Measurements from ENCODE around the gene UGT1A10. TPM values are rescaled to one million over a fixed set of nuclear protein-coding genes. Genes with fewer than 3 reads are reported as not detected.

Gene UGT1A10
- total RNA-seq, result not detected in 2 replicates

DNA sequence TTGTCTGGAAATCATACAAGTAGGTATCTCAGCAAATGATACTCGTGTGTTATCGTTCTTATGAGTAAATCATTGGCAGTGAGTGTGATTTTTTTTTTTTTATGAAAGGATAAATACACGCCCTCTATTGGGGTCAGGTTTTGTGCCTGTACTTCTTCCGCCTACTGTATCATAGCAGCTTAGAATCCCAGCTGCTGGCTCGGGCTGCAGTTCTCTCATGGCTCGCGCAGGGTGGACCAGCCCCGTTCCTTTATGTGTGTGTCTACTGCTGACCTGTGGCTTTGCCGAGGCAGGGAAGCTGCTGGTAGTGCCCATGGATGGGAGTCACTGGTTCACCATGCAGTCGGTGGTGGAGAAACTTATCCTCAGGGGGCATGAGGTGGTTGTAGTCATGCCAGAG, at the start of gene UGT1A10:
TSS of gene UGT1A10 (plus strand) at position 143 of the 400 bp plus-strand sequence. CDS start at position 218, 75 bp downstream.

DNA sequence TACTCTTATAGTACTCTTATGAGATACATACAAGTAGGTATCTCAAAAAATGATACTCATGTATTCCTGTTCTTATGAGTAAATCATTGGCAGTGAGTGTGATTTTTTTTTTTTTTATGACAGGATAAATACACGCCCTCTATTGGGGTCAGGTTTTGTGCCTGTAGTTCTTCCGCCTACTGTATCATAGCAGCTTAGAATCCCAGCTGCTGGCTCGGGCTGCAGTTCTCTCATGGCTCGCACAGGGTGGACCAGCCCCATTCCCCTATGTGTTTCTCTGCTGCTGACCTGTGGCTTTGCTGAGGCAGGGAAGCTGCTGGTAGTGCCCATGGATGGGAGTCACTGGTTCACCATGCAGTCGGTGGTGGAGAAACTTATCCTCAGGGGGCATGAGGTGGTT, 18.8 kb upstream of the UGT1A10 start, which contains the start of gene UGT1A8:
TSS of gene UGT1A8 (plus strand) at position 158 of the 400 bp plus-strand sequence. CDS start at position 233, 75 bp downstream.

DNA sequence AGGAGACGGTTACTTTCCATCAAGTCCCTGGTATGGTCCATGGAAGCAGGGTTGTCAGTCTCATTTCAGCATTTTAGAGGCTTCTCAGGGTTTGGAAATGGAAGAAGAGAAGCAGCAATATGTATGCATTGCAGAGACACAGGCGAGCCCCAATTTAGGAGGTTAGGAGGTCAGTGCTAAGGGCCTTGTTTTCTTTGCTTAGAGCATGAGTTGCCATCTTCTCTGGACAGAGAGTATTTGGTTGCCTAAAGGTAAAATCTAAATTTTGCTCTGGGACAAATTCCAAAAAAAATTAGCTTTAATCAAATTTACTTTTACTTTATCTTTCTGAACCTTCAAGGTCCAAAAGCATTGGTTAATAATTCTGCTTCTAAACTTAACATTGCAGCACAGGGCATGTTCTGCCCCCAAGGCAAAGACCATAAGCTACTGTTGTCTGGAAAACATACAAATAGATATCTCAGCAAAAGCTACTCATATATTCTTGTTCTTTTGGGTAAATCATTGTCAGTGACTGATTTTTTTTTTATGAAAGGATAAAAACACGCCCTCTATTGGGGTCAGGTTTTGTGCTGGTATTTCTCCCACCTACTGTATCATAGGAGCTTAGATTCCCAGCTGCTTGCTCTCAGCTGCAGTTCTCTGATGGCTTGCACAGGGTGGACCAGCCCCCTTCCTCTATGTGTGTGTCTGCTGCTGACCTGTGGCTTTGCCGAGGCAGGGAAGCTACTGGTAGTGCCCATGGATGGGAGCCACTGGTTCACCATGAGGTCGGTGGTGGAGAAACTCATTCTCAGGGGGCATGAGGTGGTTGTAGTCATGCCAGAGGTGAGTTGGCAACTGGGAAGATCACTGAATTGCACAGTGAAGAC, 35.3 kb downstream of the UGT1A10 start, which contains the start of gene UGT1A9:
TSS of gene UGT1A9 (plus strand) at position 609 of the 872 bp plus-strand sequence. CDS start at position 646, 37 bp downstream.

DNA sequence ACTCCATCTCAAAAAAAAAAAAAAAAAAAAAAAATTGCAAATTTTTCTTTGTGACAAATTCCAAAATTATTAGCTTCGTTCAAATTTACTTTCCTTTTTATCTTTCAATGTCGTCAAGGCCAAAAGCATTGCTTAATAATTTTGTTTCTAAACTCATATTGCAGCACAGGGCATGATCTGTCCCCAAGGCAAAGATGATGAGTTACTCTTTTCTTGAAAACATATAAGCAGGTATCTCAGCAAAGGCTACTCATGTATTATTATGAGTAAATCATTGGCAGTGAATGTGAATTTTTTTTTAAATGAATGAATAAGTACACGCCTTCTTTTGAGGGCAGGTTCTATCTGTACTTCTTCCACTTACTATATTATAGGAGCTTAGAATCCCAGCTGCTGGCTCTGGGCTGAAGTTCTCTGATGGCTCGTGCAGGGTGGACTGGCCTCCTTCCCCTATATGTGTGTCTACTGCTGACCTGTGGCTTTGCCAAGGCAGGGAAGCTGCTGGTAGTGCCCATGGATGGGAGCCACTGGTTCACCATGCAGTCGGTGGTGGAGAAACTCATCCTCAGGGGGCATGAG, 45.4 kb downstream of the UGT1A10 start, which contains the start of gene UGT1A7:
TSS of gene UGT1A7 (plus strand) at position 381 of the 579 bp plus-strand sequence. CDS start at position 418, 37 bp downstream.

DNA sequence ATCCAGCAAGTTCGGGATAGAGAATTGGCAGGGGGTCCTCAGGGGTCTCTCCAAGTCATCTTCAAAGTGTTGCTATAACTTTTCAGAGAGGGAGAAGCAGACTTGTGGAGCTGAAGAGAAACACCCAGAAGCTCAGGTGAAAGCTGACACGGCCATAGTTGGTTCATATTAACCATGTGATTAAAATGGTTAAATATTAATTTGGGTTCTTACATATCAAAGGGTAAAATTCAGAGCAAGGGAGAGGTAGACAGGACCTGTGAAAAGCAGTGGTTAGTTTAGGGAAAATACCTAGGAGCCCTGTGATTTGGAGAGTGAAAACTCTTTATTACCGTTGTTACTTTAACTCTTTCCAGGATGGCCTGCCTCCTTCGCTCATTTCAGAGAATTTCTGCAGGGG, 56.4 kb downstream of the UGT1A10 start, which contains the start of gene UGT1A6:
TSS of gene UGT1A6 (plus strand) at position 243 of the 400 bp plus-strand sequence. CDS start at position 358, 115 bp downstream.

DNA sequence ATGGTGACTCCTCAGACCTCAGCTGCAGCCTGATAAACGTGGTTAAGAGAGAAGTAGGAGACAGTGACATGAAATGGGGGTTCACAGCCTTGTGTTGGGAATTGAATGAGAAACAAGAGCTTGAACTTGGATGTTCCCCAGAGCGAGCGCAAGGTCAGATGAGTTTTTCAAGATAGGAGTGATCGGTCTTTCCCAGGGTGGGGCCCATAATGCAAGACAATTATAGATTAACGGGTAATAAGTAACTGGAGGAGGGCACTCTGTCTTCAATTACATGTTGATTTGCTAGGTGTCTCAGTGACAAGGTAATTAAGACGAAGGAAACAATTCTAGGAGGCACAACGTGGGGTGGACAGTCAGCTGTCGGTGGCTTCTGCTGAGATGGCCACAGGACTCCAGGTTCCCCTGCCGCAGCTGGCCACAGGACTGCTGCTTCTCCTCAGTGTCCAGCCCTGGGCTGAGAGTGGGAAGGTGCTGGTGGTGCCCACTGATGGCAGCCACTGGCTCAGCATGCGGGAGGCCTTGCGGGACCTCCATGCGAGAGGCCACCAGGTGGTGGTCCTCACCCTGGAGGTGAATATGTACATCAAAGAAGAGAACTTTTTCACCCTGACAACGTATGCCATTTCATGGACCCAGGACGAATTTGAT, 76.5 kb downstream of the UGT1A10 start, which contains the start of gene UGT1A5:
TSS of gene UGT1A5 (plus strand) at position 297 of the 651 bp plus-strand sequence. CDS start at position 382, 85 bp downstream.

DNA sequence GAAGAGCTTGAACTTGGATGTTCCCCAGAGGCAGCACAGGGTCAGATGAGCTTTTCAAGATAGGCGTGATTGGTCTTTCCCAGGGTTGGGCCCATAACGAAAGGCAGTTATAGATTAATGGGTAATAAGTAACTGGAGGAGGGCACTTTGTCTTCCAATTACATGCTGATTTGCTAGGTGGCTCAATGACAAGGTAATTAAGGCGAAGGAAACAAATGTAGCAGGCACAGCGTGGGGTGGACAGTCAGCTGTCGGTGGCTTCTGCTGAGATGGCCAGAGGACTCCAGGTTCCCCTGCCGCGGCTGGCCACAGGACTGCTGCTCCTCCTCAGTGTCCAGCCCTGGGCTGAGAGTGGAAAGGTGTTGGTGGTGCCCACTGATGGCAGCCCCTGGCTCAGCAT, 82.3 kb downstream of the UGT1A10 start, which contains the start of gene UGT1A4:
TSS of gene UGT1A4 (plus strand) at position 185 of the 400 bp plus-strand sequence. CDS start at position 270, 85 bp downstream.

DNA sequence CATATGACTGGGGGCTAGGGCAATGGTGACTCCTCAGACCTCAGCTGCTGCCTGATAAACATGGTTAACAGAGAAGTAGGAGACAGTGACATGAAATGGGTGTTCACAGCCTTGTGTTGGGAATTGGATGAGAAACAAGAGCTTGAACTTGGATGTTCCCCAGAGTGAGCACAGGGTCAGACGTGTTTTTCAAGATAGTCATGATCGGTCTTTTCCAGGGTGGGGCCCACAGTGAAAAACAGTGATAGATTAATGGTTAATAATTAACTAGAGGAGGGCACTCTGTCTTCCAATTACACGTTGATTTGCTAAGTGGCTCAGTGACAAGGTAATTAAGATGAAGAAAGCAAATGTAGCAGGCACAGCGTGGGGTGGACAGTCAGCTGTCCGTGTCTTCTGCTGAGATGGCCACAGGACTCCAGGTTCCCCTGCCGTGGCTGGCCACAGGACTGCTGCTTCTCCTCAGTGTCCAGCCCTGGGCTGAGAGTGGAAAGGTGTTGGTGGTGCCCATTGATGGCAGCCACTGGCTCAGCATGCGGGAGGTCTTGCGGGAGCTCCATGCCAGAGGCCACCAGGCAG, 92.6 kb downstream of the UGT1A10 start, which contains the start of gene UGT1A3:
TSS of gene UGT1A3 (plus strand) at position 320 of the 579 bp plus-strand sequence. CDS start at position 405, 85 bp downstream.

DNA sequence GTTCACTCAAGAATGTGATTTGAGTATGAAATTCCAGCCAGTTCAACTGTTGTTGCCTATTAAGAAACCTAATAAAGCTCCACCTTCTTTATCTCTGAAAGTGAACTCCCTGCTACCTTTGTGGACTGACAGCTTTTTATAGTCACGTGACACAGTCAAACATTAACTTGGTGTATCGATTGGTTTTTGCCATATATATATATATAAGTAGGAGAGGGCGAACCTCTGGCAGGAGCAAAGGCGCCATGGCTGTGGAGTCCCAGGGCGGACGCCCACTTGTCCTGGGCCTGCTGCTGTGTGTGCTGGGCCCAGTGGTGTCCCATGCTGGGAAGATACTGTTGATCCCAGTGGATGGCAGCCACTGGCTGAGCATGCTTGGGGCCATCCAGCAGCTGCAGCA, 123.8 kb downstream of the UGT1A10 start, which contains the start of gene UGT1A1:
TSS of gene UGT1A1 (plus strand) at position 228 of the 400 bp plus-strand sequence. CDS start at position 246, 18 bp downstream.

DNA sequence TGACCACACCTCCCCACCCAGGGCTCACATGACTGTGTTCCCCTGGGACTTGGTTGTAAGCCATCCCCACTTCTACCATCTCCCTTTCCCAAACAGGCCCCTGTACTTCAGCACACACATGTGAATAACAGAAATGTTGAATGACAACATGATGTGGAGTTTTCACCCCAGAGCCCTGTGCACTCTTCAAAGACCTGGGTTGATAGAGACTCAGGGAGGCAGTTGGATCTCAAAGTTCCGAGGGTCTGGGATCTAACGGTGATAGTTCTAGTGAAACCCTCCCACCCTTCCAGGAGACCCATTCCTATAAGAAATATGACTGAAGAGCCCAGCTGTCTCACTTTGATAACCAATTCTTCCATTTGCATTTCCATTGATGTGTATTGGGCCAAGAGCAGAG, 141.8 kb downstream of the UGT1A10 start, which contains the start of gene MROH2A:
TSS of gene MROH2A (plus strand) at position 301 of the 400 bp plus-strand sequence. CDS start 1,029 bp downstream, outside the sequence.

Other genes starting within 250 kb of the UGT1A10 start
- 34.1 and 36.2 TPM in 2 replicates for gene USP40, start 69.7 kb upstream of the UGT1A10 start, total RNA-seq
- gene UGT1A8, start 18.8 kb upstream of the UGT1A10 start, total RNA-seq, result not detected in 2 replicates
- gene UGT1A9, start 35.5 kb downstream of the UGT1A10 start, total RNA-seq, result not detected in 2 replicates
- gene UGT1A7, start 45.5 kb downstream of the UGT1A10 start, total RNA-seq, result 0.16 and 0.27 TPM in 2 replicates
- gene UGT1A6, start 56.4 kb downstream of the UGT1A10 start, total RNA-seq, result 0.38 and 0.78 TPM in 2 replicates
- gene UGT1A5, start 76.5 kb downstream of the UGT1A10 start, total RNA-seq, result not detected in 2 replicates
- not detected in 2 replicates for gene UGT1A4, start 82.3 kb downstream of the UGT1A10 start, total RNA-seq
- not detected in 2 replicates for gene UGT1A3, start 92.6 kb downstream of the UGT1A10 start, total RNA-seq
- gene UGT1A1, start 123.8 kb downstream of the UGT1A10 start, total RNA-seq, result not detected in 2 replicates
- 0.38 TPM in 1 of 2 replicates, not detected in the other for gene MROH2A, start 141.9 kb downstream of the UGT1A10 start, total RNA-seq
- gene HJURP, start 218.1 kb downstream of the UGT1A10 start, total RNA-seq, result 10.9 and 34.3 TPM in 2 replicates

Data from hair follicular keratinocyte (primary cell).